ENCODE measurements around the gene CAB39.
"Not testable (repeated sequence)": the region's sequence is repeated elsewhere in the genome, so short reads cannot be mapped to it uniquely, and the experiment has no call there.

Gene CAB39

DNA sequence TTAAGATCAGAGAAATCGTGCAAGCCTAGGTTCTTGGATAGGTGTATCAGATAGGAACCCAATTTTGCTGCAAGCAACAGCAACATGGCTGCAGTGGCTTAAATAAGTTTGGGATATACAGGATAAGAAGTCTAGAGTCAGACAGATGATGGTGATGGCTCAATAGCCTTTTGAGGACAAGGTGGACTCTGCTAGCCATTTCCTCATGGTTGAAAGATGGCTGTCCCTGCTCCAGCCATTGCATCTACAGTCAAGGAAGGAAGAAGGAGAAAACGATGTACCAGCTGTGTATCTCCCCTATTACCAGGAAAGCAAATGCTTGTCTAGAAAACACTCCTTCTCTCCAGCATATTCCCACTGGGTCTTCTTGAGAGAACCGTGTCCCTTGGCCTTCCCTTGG lies 30.1 kb upstream of the CAB39 start:
- in situ Hi-C loops (cut with MboI; ENCODE audit: low sequenced_read_pairs), result no loop called here

DNA sequence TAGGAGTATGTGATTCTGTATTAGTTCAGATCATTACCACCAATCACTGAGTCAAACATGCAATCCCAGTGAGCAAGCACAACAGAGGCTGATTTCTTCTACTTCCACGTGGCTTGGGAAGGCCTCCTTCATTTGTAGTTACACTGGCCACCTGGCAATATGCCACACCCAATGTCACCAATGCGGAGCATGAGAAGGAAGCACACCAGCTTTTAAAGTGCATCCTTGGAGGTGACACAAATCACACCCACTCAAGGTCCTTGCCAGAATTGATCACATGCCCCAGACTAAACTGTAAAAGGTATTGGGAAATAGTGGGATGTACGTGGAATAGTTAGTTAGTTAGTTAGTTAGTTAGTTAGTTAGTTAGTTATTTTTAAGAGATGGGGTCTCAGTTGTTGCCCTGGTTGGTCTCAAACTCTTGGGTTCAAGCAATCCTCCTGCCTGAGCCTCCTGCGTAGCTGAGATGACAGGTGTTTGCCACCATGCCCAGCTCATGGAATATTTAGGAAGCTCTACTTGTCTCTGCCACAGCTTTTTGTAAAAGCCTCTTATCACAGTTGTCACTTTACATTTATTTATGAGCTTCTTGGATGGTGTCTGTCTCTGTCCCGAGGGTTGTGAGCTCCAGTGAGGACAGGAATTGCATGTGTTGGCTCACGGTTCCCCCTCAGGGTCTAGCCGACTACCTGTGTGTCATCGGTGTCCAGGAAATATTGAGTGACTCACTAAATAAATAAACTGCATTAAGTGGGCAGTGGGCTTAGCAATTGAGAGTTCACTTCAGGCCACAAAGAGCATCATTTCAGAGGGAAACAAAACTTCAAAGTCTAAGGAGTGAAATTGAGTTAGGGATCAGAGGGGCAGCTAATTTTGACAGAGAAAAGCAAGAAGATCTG lies 28.1 kb upstream of the CAB39 start:
- in situ Hi-C loops (cut with MboI; ENCODE audit: low sequenced_read_pairs), result no loop called here

DNA sequence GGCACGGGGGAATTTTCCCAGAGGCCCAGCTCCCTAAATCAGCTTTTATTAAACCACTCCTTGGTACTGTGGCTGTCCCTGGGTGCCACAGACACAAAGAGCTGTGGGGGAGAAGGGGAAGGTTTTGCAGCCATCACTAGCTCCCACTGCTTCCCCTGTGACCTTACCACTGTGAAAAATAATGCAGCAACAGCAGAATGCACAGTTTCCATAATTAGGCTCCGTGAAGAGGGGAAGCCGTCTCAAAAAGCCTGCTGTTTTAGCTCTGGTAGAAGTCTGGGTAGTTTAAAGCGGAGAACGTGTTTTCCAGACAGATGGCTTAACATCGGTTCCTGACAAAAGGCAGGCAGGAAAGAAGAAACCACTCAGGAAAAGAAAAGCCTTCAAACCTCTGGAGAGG lies 27.5 kb upstream of the CAB39 start:
- in situ Hi-C loops (cut with MboI; ENCODE audit: low sequenced_read_pairs), result no loop called here

DNA sequence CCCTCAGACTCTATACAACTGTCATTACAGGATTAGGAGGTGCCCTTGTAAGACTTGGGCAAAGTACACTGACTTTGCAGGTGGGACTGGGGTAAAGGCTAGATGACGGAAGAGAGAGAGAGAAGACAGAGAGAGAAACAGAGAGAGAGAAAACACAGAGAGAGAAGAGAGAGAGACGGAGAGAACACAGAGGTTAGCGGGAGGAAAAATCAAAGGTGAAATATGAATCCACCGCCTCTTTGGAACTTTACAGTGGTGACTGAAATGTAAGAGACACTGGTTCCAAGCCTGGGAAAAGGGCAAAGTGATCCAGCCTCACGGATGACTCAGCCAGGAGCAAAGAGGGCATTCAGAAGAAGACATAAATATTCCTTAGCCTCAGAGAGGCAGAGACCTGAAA lies 25.1 kb upstream of the CAB39 start:
- in situ Hi-C loops (cut with MboI; ENCODE audit: low sequenced_read_pairs), result no loop called here

GRCh38 chr2:230688490-230688889 lies 24.2 kb upstream of the CAB39 start:
- in situ Hi-C loops (cut with MboI; ENCODE audit: low sequenced_read_pairs), result no loop called here

GRCh38 chr2:230690439-230690838 lies 22.2 kb upstream of the CAB39 start:
- in situ Hi-C loops (cut with MboI; ENCODE audit: low sequenced_read_pairs), result no loop called here

DNA sequence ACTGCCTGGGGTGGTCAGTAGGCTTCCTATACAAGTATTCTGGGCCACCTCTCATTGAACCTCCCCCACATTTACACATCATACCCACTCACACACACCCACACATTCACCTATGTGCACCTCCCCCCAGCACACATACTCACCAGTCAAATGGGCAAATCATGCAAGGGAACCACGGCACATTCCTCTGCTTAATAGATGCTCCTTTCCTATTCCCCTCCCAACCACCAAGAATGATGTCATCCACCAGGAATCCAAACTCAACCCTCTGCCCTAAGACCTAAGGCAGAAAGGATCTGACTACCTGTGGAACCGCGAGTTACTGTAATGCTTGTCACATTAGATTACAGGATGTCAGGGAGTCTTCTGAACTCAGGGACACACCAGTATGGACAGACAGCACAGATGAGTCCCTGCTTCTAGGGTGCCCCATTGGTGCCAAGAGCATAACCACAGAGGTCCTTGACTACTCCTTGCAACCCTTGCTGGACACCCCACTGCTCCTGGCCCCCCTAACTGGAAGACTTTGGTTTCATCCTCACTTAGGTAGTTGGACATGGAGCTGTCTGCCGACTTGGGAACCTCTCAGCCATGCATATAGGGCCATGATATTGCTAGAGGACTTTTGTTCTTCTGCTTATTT lies 21.5 kb upstream of the CAB39 start:
- in situ Hi-C loops (cut with MboI; ENCODE audit: low sequenced_read_pairs), result no loop called here

DNA sequence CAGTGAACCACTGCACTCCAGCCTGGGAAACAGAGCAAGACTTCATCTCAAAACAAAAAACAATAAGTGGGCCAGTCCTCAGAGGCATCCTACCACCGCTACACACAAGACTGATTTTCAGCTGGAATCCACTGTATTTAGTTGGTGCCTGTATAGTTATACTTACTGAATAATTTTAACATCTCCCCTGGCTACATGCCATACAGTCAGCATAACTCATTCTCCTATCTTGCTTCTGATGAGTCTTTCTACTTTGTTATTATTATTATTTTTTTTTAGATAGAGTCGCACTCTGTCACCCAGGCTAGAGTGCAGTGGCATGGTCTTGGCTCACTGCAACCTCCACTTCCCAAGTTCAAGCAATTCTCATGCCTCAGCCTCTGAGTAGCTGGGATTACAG lies 19.9 kb upstream of the CAB39 start:
- in situ Hi-C loops (cut with MboI; ENCODE audit: low sequenced_read_pairs), result no loop called here

GRCh38 chr2:230693411-230693810 lies 19.2 kb upstream of the CAB39 start:
- in situ Hi-C loops (cut with MboI; ENCODE audit: low sequenced_read_pairs), result no loop called here

DNA sequence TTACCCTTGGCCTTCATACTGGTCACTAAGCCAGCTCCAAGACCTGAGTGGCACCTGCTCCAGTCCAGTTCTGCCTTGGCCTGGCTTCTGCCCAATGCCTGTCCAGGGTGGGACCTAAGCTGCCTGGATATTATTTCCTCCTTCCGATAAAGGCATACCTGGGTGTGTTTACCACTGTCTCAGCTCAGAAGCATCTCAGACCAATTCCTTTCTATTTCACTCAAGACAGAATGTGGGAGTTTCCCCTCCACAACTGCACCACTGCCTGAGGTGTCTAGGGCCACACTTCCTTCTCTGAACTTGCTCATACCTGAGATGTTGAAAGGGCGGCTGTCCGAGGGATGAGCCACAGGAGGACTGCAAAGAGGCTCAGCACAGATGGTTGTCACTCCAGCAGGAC lies 18.4 kb upstream of the CAB39 start:
- in situ Hi-C loops (cut with MboI; ENCODE audit: low sequenced_read_pairs), result no loop called here

DNA sequence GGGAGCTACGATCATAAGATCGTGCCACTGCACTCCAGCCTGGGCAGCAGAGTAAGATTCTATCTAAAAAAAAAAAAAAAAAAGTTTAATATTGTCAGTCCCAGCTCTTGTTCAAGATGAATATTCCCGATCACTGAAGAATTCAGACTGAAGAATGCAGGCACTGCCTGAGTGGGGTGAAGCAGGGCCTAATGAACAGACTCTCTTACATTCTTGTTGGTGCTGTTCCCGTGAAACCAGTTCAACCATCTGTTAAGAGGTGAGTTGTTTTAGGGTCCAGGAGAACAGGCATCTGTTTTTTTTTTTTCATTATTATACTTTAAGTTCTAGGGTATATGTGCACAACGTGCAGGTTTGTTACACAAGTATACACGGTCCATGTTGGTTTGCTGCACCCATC lies 17.1 kb upstream of the CAB39 start:
- in situ Hi-C loops (cut with MboI; ENCODE audit: low sequenced_read_pairs), result no loop called here

DNA sequence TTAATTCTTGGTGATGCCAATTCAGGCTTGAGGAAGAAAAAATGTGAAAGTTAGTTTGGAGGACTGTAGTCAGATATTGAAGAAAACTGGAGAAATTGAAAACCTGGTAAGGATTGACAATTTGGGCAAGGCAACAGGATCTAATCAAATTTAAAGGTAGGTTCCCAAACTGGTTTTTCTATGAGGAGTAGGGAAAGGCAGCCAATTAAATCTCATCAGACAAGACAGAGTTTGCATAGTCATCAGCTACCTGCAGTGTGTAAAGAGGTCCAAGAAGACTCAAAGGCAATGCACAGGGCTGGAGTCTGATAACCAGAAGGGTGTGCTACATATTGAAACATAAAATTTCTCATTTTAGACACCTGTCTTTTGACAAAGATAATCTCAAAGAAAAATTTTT lies 16.0 kb upstream of the CAB39 start:
- in situ Hi-C loops (cut with MboI; ENCODE audit: low sequenced_read_pairs), result no loop called here

DNA sequence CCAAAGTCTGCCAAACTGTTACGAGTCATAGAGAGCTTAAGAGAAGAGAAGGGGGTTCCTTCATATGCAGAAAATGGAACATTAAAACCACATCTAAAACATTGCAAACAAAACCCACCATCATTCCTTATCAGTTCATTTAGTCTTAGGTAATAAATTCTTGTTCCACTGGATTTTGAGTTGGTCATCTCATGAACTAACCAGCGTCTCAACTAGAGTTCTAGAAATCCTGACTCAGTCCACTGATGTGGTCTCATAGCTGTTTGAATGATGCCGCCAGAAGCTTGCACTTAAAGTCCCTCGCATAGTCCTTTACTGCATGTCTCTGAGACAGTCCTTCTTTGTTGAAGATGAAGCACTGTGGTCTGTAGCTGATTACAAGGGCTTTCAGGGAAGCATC lies 15.0 kb upstream of the CAB39 start:
- in situ Hi-C loops (cut with MboI; ENCODE audit: low sequenced_read_pairs), result no loop called here

- in situ Hi-C loops (cut with MboI; ENCODE audit: low sequenced_read_pairs), result not testable (repeated sequence)
These were observed 13.9 kb upstream of the CAB39 start for GRCh38 chr2:230698753-230699152.

GRCh38 chr2:230700447-230700846 lies 12.2 kb upstream of the CAB39 start:
- in situ Hi-C loops (cut with MboI; ENCODE audit: low sequenced_read_pairs), result no loop called here

GRCh38 chr2:230701308-230701707 lies 11.3 kb upstream of the CAB39 start:
- in situ Hi-C loops (cut with MboI; ENCODE audit: low sequenced_read_pairs), result no loop called here

- in situ Hi-C loops (cut with MboI; ENCODE audit: low sequenced_read_pairs), result not testable (repeated sequence)
These were observed 10.2 kb upstream of the CAB39 start for GRCh38 chr2:230702457-230702856.

DNA sequence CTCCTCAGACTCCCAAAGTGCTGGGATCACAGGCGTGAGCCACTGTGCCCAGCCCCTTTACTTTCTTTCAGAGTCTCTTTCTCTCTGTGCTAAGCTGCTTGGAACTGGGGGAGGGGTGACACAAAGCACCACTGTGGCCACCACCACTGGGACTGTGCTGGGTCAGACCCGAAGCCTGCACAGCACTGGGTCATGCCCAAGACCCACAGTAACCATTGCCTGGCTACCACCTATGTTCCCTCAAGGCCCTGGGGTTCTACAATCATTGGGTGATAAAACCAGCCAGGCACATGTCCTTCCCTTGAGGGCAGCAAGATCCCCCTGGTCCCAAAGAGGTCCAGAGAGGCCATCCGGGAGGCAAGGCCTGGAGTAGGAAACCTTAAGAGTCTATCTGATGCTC lies 9.1 kb upstream of the CAB39 start:
- in situ Hi-C loops (cut with MboI; ENCODE audit: low sequenced_read_pairs), result no loop called here

GRCh38 chr2:230706053-230706521 lies 6.6 kb upstream of the CAB39 start:
- in situ Hi-C loops (cut with MboI; ENCODE audit: low sequenced_read_pairs), result no loop called here

DNA sequence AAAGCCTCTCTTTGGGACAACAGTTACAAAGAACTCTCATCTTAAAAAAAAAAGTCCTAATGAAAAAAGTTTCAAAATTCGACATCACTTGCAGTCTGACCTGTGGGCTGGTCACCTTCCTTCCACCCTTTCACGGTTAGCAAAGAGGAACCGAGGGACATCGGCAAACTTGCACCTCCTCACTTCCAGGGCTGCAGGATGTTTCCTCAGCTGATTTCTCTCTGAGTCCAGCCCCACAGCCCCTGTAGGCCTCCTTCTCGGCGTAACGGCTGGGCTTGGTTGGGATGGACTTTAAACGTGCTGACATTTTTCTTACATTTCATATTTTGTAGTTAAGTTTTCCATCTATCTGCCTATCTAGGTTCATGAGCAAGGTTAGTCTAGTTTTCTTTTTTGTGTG lies 5.7 kb upstream of the CAB39 start:
- in situ Hi-C loops (cut with MboI; ENCODE audit: low sequenced_read_pairs), result no loop called here

GRCh38 chr2:230708204-230708603 lies 4.4 kb upstream of the CAB39 start:
- in situ Hi-C loops (cut with MboI; ENCODE audit: low sequenced_read_pairs), result no loop called here

GRCh38 chr2:230711224-230711623 lies 1.4 kb upstream of the CAB39 start:
- in situ Hi-C loops (cut with MboI; ENCODE audit: low sequenced_read_pairs), result no loop called here
